ENCODE data around the gene GLI2. TPM values are rescaled to one million over a fixed set of nuclear protein-coding genes. Genes with fewer than 3 reads are reported as not detected.

GLI2 gene
- total and polyA plus RNA-seq, 2 of the 8 experiments (the other 6 are each of a cell fraction or from before 2014, with no cell fraction given), result 18.4 to 46.9 TPM

DNA sequence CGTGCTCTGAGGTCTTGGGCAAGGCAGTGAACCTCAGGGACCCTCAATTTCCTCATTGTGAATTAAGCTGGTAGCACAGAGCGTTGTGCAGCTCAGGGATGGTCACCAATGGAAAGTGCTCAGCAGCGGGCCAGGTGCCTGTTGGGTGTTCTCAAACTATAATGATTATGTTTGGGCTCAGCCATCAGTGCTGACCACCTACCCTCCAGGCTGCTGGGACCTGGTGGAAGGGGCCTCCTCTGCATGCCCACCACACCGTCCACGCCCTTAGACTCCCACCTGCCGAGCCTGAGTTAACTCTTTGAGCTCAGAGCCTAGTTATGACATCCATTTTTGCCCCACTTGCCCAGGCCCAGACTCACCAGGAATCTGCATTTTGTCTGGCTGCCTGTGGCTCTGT, 35.0 kb downstream of the GLI2 start (continued):
- TF ChIP-seq, protein P1, sequence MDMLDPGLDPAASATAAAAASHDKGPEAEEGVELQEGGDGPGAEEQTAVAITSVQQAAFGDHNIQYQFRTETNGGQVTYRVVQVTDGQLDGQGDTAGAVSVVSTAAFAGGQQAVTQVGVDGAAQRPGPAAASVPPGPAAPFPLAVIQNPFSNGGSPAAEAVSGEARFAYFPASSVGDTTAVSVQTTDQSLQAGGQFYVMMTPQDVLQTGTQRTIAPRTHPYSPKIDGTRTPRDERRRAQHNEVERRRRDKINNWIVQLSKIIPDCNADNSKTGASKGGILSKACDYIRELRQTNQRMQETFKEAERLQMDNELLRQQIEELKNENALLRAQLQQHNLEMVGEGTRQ (IDR thresholded peaks at IDR 0.05; ENCODE audit: low read length), result no peak
- TF ChIP-seq KDM1A (IDR thresholded peaks at IDR 0.05; ENCODE audit: borderline replicate concordance, low read length) (no peak), PHF8 (conservative IDR thresholded peaks at IDR 0.05; ENCODE audit: low read depth, low read length) (no peak), NRF1 (IDR thresholded peaks at IDR 0.05; ENCODE audit: low read depth, low read length) (no peak)

Data from H1 (cell line).